Dendritic cell treated with granulocyte-macrophage colony-stimulating factor and Interleukin-4, amounts not matched to agents 40 ng/mL and 50 ng/mL, for 4 days (primary cell): ENCODE measurements around the gene CEP44.
A peak's percentile ranks its signal among the peaks of the same experiment; 100 is the strongest.

Experiments used
- H3K27ac Mint-ChIP-seq: one replicate; pipeline ENCODE4 v1.8.0; 2022; ENCODE audit warnings: mild to moderate bottlenecking, mixed read lengths
- H3K27me3 Mint-ChIP-seq: one replicate; pipeline ENCODE4 v1.8.0; 2022; ENCODE audit warnings: mild to moderate bottlenecking, mixed read lengths
- H3K36me3 Mint-ChIP-seq: one replicate; pipeline ENCODE4 v1.8.0; 2022; ENCODE audit warnings: low read depth, mixed read lengths
- H3K4me1 Mint-ChIP-seq: one replicate; pipeline ENCODE4 v1.8.0; 2022; ENCODE audit warnings: low read depth, mixed read lengths
- H3K4me3 Mint-ChIP-seq: one replicate; pipeline ENCODE4 v1.8.0; 2022; ENCODE audit warnings: mild to moderate bottlenecking, moderate library complexity, mixed read lengths
- H3K9me3 Mint-ChIP-seq: one replicate; pipeline ENCODE4 v1.8.0; 2022; ENCODE audit warnings: mixed read lengths
- intact Hi-C: fragments of 100-400 bp; cut with micrococcal nuclease; formaldehyde crosslinking; loops from one replicate; pipeline ENCODE4 v1.15.0; 2022

CEP44 gene

DNA sequence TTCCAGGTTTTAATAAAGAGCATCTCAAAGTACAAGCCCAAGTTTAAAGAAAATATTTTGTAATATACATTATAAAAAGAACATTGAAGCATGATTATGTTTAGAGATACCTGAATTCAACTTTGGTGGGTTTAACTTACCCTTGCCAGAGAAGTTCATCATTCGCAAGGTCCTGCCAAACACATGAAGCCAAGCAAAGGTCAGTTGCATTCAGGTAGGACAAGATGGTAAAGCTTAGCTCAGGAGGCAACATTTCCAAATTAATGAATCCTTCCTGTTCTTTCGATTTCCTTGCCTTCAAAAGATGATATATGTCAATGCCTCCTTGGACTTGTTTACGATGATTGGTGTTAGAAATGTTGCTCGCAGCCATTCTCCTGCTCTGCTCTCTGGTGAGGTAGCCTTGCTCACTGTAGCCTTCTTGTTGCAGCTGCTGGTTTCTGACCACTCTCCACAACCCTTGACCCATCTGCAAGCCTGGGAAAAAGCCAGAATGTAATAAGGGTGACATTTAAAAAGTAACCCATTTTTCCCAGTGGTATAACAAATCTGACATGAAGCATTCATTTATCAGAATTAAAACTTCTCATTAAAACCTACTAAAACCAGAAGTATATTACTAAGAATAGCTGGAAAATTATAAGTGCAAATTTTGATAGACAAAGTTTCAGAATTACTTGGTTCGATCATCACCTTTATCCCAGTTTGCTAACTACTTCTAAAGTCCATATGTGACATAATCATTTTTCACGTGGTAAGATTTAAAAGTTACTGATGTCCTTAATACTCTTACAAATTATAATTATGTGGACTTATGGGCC, 20.9 kb upstream of the CEP44 start:
- Mint-ChIP-seq H3K27me3 (no peaks in the 10 kb centered on the region), H3K9me3 (no peaks in the 10 kb centered on the region), H3K36me3 (peaks cover 13% of the 10 kb centered on the region), H3K27ac (no peak overlapping the region), H3K4me3 (no peak overlapping the region), H3K4me1 (no peaks in the 10 kb centered on the region)
- intact Hi-C loops: no loop called here

- Mint-ChIP-seq H3K27me3 (no peaks in the 10 kb centered on the region), H3K36me3 (peaks cover 15% of the 10 kb centered on the region), H3K27ac (no peak overlapping the region), H3K4me1 (no peaks in the 10 kb centered on the region), H3K9me3 (no peaks in the 10 kb centered on the region), H3K4me3 (no peak overlapping the region)
- intact Hi-C loops: no loop called here
Measured at GRCh38 chr4:174263445-174263736, 20.3 kb upstream of the CEP44 start.

- H3K9me3 Mint-ChIP-seq: no peaks in the 10 kb centered on the region
- intact Hi-C loops: loop anchor here (2.0 kb wide), 1 partner anchor 17 kb away; the partner anchor contains the start of genes CEP44 and FBXO8
- peaks cover 2% of the 10 kb centered on the region for H3K4me1 Mint-ChIP-seq
- peaks cover 13% of the 10 kb centered on the region for H3K36me3 Mint-ChIP-seq
- H3K27ac Mint-ChIP-seq: peak overlapping the region; percentile 66
- H3K4me3 Mint-ChIP-seq: no peak overlapping the region
- no peaks in the 10 kb centered on the region for H3K27me3 Mint-ChIP-seq
Measured at GRCh38 chr4:174265916-174266315, 17.8 kb upstream of the CEP44 start.

DNA sequence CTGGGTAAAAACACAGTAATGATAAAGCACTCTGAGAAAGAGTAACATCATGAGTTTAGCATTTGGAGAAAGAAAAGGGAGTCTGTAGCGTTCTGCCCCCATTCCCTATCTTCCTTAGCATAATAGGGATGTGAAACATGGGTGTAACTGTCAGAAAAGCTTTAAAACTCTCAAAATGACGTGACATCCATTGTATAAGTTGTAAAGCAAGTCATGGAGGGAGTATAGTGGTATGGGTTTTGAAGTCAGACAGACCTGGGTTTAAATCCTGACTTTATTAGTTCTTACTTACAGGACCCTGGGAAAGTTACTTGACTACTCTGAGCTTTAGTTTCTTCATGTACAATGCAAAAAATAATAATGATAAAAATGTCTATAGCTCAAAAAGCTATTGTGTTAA, 17.3 kb upstream of the CEP44 start:
- H3K9me3 Mint-ChIP-seq: no peaks in the 10 kb centered on the region
- intact Hi-C loops: loop anchor here (2.0 kb wide), 1 partner anchor 16 kb away; the partner anchor contains the start of genes CEP44 and FBXO8
- no peaks in the 10 kb centered on the region for H3K27me3 Mint-ChIP-seq
- H3K36me3 Mint-ChIP-seq: peaks cover 13% of the 10 kb centered on the region
- H3K27ac Mint-ChIP-seq: peak overlapping the region; percentile 66
- peaks cover 7% of the 10 kb centered on the region for H3K4me1 Mint-ChIP-seq
- no peak overlapping the region for H3K4me3 Mint-ChIP-seq

- Mint-ChIP-seq H3K27ac (no peak overlapping the region), H3K4me3 (no peak overlapping the region), H3K36me3 (no peaks in the 10 kb centered on the region), H3K4me1 (peaks cover 21% of the 10 kb centered on the region), H3K9me3 (no peaks in the 10 kb centered on the region), H3K27me3 (no peaks in the 10 kb centered on the region)
- intact Hi-C loops: no loop called here
Measured at GRCh38 chr4:174273930-174274329, 9.8 kb upstream of the CEP44 start.

- Mint-ChIP-seq H3K9me3 (no peaks in the 10 kb centered on the region), H3K36me3 (peaks cover 3% of the 10 kb centered on the region), H3K27ac (no peak overlapping the region), H3K27me3 (no peaks in the 10 kb centered on the region), H3K4me3 (no peak overlapping the region), H3K4me1 (peaks cover 26% of the 10 kb centered on the region)
- intact Hi-C loops: no loop called here
Measured at GRCh38 chr4:174274436-174274835, 9.3 kb upstream of the CEP44 start.

GRCh38 chr4:174275101-174275500, 8.6 kb upstream of the CEP44 start:
- peaks cover 33% of the 10 kb centered on the region for H3K4me1 Mint-ChIP-seq
- H3K9me3 Mint-ChIP-seq: no peaks in the 10 kb centered on the region
- H3K27me3 Mint-ChIP-seq: no peaks in the 10 kb centered on the region
- peaks cover 10% of the 10 kb centered on the region for H3K36me3 Mint-ChIP-seq
- intact Hi-C loops: no loop called here
- H3K4me3 Mint-ChIP-seq: no peak overlapping the region
- H3K27ac Mint-ChIP-seq: no peak overlapping the region

DNA sequence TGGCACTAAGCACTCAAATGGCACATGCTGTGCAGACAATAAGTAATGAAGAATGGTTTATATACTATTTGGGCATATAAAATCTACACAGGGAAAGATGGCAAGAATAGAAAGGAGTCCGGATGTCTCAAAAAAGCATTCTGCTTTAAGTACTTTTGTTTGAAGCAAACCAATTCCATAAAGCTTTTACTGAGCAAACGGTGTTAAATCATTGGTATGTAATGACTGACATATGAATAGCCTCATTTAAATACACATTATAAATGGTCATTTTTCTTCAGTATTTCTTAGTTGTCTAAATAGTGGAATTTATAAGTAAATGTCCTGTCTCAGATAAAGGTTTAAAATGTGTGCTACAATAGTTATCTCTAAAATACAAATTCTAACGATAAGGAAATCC, 6.3 kb upstream of the CEP44 start:
- intact Hi-C loops: no loop called here
- no peaks in the 10 kb centered on the region for H3K27me3 Mint-ChIP-seq
- peaks cover 37% of the 10 kb centered on the region for H3K4me1 Mint-ChIP-seq
- H3K4me3 Mint-ChIP-seq: no peak overlapping the region
- peaks cover 16% of the 10 kb centered on the region for H3K36me3 Mint-ChIP-seq
- H3K9me3 Mint-ChIP-seq: no peaks in the 10 kb centered on the region
- H3K27ac Mint-ChIP-seq: no peak overlapping the region

DNA sequence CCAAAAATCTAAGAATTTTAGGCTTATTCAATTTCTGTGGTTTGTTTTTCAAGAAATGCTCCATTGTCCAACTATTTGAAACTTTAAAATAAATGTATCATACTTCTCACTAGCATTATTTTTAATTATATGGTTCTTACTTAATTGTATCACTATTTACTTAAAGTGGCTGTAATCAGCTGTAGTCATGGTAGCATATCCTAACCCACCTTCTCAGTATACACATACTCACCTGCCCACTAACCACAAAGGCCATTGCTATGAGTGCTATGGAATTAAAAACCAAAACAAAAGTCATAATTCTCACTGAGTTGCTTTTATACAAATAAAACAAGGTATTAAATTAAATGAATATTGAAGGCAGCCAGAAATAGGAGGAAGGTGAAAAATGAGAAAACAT, 5.2 kb upstream of the CEP44 start:
- H3K4me3 Mint-ChIP-seq: no peak overlapping the region
- intact Hi-C loops: no loop called here
- no peaks in the 10 kb centered on the region for H3K27me3 Mint-ChIP-seq
- no peaks in the 10 kb centered on the region for H3K9me3 Mint-ChIP-seq
- H3K27ac Mint-ChIP-seq: no peak overlapping the region
- peaks cover 37% of the 10 kb centered on the region for H3K4me1 Mint-ChIP-seq
- H3K36me3 Mint-ChIP-seq: peaks cover 22% of the 10 kb centered on the region

DNA sequence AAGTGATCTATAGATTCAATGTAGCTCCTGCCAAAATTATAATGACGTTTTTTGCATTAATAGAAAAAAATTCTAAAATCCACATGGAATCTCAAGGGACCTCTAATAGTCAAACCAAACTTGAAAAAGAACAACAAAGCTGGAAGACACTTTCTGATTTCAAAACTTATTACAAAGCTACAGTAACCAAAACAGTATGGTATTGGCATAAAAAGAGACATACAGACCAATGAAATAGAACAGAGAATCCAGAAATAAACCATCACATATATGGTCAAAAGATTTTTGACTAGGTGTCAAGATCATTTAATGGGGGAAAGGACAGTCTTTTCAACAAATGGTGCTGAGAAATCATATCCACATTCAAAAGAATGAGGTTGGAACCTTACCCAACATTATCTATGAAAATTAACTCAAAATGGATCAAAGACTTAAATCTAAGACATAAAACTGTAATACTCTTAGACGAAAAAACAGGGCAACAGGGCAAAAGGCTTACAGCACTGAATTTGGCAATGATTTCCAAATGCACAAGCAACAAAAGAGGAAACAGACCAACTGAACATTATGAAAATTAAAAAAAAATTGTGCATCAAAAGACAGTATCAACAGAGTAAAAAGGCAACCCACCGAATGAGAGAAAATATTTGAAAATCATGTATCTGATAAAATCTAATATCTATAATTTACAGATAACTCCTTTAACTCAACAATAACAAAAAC, 4.1 kb upstream of the CEP44 start:
- intact Hi-C loops: loop anchor here (10.0 kb wide), 1 partner anchor 775 kb away; no protein-coding TSS in a partner anchor
- no peaks in the 10 kb centered on the region for H3K9me3 Mint-ChIP-seq
- H3K27ac Mint-ChIP-seq: no peak overlapping the region
- H3K27me3 Mint-ChIP-seq: no peaks in the 10 kb centered on the region
- H3K4me1 Mint-ChIP-seq: peaks cover 37% of the 10 kb centered on the region
- no peak overlapping the region for H3K4me3 Mint-ChIP-seq
- peaks cover 29% of the 10 kb centered on the region for H3K36me3 Mint-ChIP-seq

DNA sequence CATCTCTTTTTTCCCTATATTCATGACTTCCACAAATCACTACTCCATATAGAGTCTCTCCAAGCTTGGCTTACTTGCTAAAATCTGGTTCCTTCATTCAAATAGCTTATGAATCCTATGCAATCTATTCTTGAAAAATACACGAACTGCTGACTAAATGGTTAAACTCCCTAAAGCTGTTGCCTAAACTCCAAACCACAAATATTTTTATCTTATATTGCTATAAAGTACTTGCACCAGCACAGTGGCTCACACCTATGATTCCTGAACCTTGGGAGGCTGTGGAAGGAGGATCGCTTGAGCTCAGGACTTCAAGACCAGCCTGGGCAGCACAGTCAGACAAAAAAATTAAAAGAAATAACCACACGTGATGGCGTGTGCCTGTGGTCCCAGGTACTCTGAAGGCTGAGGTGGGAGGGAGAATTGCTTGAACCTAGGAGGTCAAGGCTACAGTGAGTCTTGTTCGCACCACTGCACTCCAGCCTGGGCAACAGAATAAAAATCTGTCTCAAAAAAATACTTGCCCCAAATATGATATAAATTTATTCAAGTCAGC, 2.5 kb upstream of the CEP44 start:
- H3K27me3 Mint-ChIP-seq: no peaks in the 10 kb centered on the region
- H3K27ac Mint-ChIP-seq: peak overlapping the region; percentile 38
- intact Hi-C loops: loop anchor here (10.0 kb wide), 1 partner anchor 776 kb away; no protein-coding TSS in a partner anchor
- H3K4me3 Mint-ChIP-seq: peak overlapping the region; percentile 34
- H3K36me3 Mint-ChIP-seq: peaks cover 29% of the 10 kb centered on the region
- peaks cover 46% of the 10 kb centered on the region for H3K4me1 Mint-ChIP-seq
- no peaks in the 10 kb centered on the region for H3K9me3 Mint-ChIP-seq

- H3K9me3 Mint-ChIP-seq: no peaks in the 10 kb centered on the region
- peak overlapping the region; percentile 100 for H3K27ac Mint-ChIP-seq
- H3K27me3 Mint-ChIP-seq: no peaks in the 10 kb centered on the region
- H3K4me3 Mint-ChIP-seq: no peak overlapping the region
- peaks cover 30% of the 10 kb centered on the region for H3K36me3 Mint-ChIP-seq
- H3K4me1 Mint-ChIP-seq: peaks cover 47% of the 10 kb centered on the region
- intact Hi-C loops: loop anchor here (2.0 to 10.0 kb wide), 4 partner anchors 15 to 913 kb away; no protein-coding TSS in a partner anchor
Measured at GRCh38 chr4:174281901-174282300, 1.8 kb upstream of the CEP44 start.

DNA sequence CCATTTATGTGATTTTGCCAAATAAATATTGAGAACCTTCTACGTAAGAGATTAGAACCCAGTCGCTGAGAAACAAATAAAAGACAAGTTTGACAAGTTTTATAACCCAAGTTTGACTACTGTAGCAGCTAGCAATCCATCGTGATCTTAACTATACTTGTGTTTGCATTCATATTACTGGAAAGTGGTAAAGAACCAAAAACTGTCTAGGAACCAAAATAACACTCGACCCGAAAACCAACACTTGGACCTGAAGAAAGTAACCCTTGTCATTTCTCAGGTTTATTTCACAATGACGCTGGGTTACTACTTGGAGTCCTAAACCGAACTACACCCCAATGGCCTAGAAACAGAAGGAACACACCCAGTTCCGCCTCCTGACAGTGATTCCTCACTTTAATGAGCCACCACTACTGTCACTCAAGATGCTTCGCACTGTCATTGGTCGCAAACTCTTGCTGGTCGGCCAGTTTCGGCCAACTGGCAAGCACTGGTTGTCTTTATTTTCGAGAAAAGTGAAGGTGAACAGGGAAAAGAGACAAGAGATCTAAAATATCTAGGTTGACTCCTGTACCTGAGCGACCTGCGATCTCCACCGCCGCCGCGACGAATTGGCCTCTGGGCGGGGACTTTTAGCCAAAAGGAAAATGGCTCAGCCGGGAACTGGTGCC, 740 bp upstream of the CEP44 start:
- Mint-ChIP-seq H3K27ac (peak overlapping the region; percentile 100), H3K4me1 (peaks cover 47% of the 10 kb centered on the region), H3K9me3 (no peaks in the 10 kb centered on the region), H3K27me3 (no peaks in the 10 kb centered on the region), H3K36me3 (peaks cover 36% of the 10 kb centered on the region), H3K4me3 (peak overlapping the region; percentile 93)
- intact Hi-C loops: loop anchor here (2.0 to 10.0 kb wide), 4 partner anchors 16 to 914 kb away; no protein-coding TSS in a partner anchor
